ELR (cell line): ENCODE measurements around the gene KHNYN.
"Not testable (repeated sequence)": the region's sequence is repeated elsewhere in the genome, so short reads cannot be mapped to it uniquely, and the experiment has no call there.

Source experiments
- DNase-seq: peaks from one replicate; pipeline ENCODE4 v3.0.0-alpha.2; 2015; ENCODE audit warnings: low read depth

The KHNYN gene

GRCh38 chr14:24429395-24430142 is at the start of gene KHNYN, which contains the start of gene CBLN3:
TSS of gene KHNYN (plus strand) at chr14:24429954. CDS start at chr14:24430731, 777 bp downstream.
TSS of gene CBLN3 (minus strand) at chr14:24429668. CDS start at chr14:24429054, 614 bp downstream.
- peak; percentile 95 for DNase-seq

DNA sequence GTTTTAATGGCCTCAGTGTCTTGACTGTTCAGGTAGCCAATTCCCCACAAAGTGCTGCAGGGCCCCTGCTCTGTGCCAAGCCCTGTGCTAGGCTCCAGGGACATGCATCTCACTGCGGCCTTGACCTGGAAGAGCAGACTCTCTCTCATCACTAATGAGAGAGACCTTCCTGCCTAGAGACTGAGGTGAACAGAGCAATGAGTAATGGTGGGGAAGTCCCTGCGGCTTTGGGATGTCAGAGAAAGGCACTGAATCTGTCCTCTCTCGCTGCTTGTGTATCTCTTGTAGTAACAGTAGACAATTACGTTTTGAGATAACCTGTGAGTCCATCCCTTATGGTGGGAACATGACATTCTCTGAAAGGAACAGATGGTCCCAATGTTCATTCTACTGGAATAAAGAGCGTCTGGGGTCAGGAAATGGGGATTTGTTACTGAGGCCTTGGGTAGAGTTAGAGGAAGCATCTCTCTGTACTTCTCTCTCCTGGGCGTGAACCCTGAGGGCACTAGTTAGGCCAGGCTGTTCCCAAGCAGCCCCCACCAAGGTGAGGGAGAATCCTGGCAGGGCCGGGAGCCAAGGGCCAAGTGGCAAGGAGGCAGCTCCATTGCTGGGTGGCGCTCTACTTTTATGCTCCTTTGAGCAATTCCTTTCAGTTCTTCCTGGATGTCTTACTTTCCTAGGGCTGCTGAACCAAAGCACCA is 48.2 kb upstream of the KHNYN start:
- peak; percentile 15 for DNase-seq

DNA sequence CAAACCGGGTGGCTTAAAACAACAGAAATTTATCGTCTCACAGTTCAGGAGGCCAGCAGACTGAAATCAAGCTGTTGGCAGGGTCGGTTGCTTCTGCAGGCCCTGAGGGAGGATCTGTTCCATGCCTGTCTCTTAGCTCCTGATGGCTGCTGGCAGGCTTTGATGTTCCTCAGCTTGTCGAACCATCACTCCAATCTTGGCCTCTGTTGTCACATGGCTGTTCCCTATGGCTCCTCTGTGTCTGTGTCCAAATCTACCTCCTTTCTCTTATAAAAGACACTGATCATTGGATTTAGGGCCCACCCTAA is 47.7 kb upstream of the KHNYN start:
- DNase-seq: no peak

GRCh38 chr14:24384169-24384568 is 45.6 kb upstream of the KHNYN start:
- no peak for DNase-seq

- DNase-seq: no peak
These were observed 44.2 kb upstream of the KHNYN start for GRCh38 chr14:24385524-24385923.

DNA sequence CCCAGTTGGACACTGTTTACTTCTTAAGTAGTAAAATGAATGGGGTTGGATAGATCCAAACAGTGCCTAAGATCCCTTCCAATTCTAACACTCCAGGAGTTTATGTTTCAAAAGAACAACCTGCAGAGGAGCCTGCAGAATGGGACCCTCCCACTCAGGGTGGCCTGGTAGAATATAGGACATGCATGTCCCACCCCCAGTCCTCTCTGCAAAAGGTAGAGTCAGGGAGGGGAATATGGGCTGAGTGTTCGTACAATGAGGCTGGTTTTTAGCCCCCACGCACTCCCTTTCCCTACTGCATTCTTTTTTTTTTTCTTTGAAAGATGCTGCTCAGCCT is 42.8 kb upstream of the KHNYN start:
- no peak for DNase-seq

DNA sequence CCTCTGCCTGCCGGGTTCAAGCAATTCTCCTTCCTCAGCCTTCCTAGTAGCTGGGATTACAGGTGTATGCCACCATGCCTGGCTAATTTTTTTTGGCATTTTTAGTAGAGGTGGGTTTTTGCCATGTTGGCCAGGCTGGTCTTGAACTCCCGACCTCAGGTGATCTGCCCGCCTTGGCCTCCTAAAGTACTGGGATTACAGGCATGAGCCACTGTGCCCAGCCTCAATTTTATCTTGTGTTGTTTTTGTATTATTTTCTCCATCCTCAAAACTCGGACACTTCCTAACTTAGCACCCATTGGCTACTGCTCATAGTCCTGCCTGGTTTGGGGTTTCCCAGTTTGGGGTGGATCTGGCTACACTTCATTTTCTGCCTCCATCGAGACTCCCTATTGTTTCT is 42.2 kb upstream of the KHNYN start:
- DNase-seq: not testable (repeated sequence)

DNA sequence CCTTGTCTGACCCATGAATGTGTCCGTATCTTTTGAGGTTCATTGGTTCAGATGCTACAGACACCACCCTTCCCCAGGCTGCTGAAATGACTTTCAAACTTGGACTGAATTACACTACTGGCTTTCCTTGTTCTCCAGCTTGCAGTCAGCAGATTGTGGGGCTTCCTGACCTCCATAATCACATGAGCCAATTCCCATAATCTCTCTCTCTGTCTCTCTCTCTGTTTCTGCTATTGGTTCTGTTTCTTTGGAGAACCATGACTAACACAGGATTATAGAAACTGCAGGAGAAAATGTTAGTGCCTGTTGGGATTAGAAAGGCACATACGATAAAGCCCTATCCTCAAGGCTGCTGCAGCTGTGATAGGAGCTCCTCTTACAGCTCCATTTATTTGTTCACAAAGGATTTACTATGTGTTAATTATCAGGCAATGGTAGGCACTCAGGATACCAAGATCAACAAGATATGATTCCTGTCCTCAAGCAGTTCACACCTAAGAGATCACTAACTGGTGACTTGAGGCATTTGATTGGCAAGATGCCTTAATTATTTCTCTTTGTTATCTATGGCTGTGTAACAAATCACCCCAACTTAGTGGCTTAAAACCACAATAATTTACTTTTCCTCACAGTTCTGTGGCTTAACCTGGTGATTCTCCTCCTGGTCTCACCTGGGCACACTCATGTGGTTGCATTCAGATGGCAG is 41.1 kb upstream of the KHNYN start:
- DNase-seq: no peak

DNA sequence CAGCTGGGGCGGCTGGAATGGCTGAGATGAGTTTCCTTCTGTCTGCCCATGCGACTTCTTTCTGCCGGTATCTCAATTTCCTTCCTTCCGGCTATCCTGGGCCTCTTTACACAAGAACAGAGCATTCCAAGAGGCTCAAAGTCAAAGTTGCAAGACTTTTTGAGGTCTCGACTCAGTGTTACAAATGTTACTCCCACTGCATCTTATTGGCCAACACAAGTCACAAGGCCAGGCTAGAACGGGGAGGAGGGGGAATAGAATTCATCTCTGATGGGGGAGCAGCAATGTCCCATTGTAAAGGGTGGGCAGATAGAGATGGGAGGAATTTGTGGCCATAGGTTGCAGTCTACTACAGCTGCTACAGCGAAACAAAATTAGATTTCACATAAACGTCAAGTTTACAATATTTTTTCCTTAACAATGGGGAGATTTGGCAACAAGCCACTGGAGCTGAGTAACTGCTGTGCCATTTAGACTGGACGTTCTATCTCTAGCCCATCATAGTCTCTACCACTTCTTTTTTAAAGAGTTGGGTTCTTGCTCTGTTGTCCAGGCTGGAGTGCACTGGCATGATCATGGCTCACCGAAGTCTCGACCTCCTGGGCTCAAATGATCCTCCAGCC is 40.4 kb upstream of the KHNYN start:
- DNase-seq: peak; percentile 27

DNA sequence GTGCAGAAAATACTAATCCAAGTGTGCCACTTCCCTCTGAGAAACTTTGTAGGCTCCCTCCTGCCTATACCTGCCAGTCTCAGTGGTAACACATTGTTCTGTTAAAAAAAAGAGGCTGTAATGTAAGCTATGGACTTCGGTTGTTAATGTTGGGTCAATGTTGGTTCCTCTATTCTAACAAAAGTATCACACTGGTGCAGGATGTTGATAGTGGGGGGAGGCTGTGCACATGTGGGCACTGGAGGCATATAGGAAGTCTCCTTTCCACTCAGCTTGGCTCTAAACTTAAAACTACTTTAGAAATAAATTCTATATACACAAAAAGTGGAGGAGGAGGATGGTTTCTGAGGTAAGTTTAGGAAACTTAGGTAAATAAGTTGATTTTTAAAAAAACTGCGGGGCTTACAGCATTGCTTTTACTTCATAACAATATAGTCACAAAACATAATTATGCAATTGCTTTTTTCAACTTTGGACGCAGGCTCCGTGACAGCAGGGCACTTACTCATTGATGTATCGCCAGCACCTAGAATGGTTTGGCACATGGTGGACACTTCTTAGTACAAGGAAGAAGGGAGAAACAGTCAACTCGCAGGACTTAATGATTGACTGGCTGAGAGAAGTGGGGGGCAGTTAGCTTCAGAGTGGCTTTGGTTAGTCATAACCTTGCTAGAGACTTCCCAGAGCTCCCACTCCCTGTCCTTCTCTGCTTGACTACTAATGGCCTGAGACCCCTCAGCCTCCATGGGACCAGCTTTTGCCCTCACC is 38.9 kb upstream of the KHNYN start:
- DNase-seq: no peak

DNA sequence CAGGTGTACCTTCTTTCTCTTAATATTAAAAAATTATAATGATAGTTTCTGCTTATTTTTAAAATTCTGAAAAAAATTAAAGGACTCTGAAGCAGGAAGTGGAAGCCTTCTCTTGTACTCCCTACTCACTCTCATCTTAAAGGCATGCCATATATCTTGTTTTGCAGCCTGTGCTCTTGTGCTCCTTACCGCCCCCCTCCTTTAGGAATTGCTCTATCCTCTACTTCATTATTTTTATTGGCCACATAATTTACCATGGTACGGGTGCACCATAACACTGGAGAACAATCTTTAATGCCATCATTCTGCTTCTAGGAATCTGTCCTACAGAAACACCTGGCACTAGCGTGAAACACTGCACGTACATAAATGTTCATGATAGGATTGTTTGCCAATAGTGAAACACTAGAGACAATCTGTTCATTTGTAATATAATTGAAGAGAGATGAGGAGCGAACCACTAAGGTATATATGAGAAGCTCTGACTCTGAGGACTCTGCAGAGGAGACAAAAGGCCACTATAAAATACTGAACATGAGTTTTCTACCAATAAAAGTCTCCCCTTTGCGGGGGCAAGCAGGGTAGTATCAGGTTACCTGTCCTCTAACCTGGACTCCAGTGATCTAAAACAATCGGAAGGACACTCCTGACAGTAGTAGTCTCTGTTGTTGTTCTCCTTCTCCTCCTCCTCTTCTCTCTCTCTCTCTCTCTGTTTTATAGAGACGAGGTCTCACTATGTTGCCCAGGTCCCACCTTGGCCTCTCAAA is 37.2 kb upstream of the KHNYN start:
- peak; percentile 51 for DNase-seq

- no peak for DNase-seq
These were observed 35.5 kb upstream of the KHNYN start for GRCh38 chr14:24394275-24394674.

DNA sequence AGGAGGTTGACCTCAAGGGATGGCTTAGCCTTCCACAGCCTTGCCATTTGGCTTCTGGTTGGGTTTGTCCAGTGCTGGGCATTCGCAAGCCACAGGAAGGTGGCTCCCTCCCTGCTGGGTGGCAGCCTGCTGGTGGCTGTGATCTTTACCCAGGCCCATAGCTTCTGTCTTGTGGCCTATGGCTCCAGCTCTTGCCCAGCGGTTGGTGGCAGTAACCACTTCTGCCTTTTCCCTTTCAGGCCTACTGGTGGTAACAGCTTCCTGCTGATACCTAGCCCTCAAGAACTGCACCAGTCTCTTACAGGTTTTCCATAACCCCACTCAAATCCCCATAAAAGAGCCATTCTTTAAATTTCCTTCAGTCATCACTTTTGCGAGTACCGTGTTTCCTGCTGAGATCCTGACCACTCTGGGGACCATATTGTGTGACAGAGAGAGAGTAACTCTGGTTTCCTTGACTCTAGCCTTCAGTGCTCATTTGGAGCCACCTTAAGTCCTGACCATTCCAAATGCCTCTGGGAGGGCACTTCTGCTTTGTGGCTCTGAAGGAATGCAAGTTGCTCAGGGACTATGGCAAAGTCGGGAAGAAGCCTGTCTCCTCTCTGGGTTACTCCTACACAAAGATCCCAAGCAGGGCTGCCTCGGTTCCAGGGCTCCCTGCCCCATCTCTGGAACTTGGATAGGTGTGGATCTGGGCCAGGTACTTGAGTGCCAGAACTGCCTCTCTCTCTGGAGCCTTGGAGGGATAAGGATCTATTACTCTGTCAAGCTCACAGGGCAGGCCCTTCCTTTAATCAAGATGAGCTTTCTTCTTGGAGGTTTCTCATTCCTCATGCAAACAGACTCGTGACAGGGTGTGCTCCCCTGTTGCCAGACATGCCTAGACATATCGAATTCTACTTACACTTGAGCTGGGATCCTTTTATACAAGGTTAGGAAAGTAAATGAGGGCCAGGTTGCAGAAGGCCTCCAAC is 33.9 kb upstream of the KHNYN start:
- no peak for DNase-seq

- no peak for DNase-seq
These were observed 32.0 kb upstream of the KHNYN start for GRCh38 chr14:24397639-24398292.

GRCh38 chr14:24398293-24398652 is 31.5 kb upstream of the KHNYN start:
- no peak for DNase-seq

- peak; percentile 38 for DNase-seq
These were observed 30.9 kb upstream of the KHNYN start, which contains the start of gene NYNRIN for GRCh38 chr14:24398653-24399446. TSS of gene NYNRIN (plus strand) at chr14:24399003. CDS start at chr14:24399247, 244 bp downstream.

- DNase-seq: no peak
These were observed 30.3 kb upstream of the KHNYN start for GRCh38 chr14:24399447-24399822.

GRCh38 chr14:24399999-24400718 is 29.6 kb upstream of the KHNYN start:
- no peak for DNase-seq
